GM12878 (cell line): ENCODE results near the gene FAM193B. TPM values are rescaled to one million over a fixed set of nuclear protein-coding genes. Genes with fewer than 3 reads are reported as not detected.

ENCODE experiments used
- ATAC-seq: fragments of 200-7000 bp; cut with Tn5 transposase; 3 replicates; pipeline ENCODE4 v1.9.1; 2020; ENCODE audit warnings: mild to moderate bottlenecking, moderate library complexity
- BruUV-seq: library from RNA; stranded (reverse); fragments of 400-500 nt; replicated peaks from 2 replicates; lab custom pipeline; 2021; lab: Mats Ljungman, UMichigan
- CTCF ChIA-PET: fragments of 300-600 bp; sonication (Branson Sonifier 250); formaldehyde crosslinking; extraction: SDS; loops from one replicate; lab custom pipeline; 2021; ENCODE audit warnings: inconsistent platforms; lab: Yijun Ruan, JAX
- POLR2A ChIA-PET: fragments of 350-600 bp; formaldehyde crosslinking; extraction: SDS; loops from one replicate; lab custom pipeline; 2021; ENCODE audit warnings: inconsistent platforms; lab: Charles Lee
- RAD21 ChIA-PET: fragments of 300-600 bp; sonication (Branson Sonifier 250); formaldehyde crosslinking; loops from one replicate; lab custom pipeline; 2023; ENCODE audit warnings: antibody characterized with exemption; ENCODE audit not compliant: unreplicated experiment; lab: Charles Lee
- SMC1A ChIA-PET: fragments of 300-600 bp; sonication (Branson Sonifier 250); formaldehyde crosslinking; loops from one replicate; lab custom pipeline; 2023; ENCODE audit not compliant: unreplicated experiment, uncharacterized antibody; lab: Charles Lee
- DNase-seq: peaks from one replicate; pipeline ENCODE4 v3.0.0-alpha.2; 2011; ENCODE audit warnings: low read depth, low spot score
- FAIRE-seq: peaks from 3 replicates; lab custom pipeline; 2011; peaks lifted over from hg19 to GRCh38; lab: Jason Lieb, UNC
- H2AFZ ChIP-seq: 2 replicates; pipeline ENCODE4 v1.6.0; 2011; ENCODE audit warnings: low read depth, low read length, control low read depth; ENCODE audit not compliant: control insufficient read depth
- H3K27ac ChIP-seq: 2 replicates; pipeline ENCODE4 v1.5.1; 2011; ENCODE audit warnings: control low read depth; ENCODE audit not compliant: control insufficient read depth, insufficient read depth
- H3K27me3 ChIP-seq, 2 experiments: replicated peaks in 1 of 2; 2 replicates each; pipeline versions ENCODE4 v1.6.0 to v1.6.1; 2011; ENCODE audit warnings: low read length in 1 of 2; ENCODE audit not compliant: control insufficient read depth in 2 of 2, insufficient read depth in 2 of 2
- H3K36me3 ChIP-seq, 2 experiments: 2 replicates each; pipeline ENCODE4 v1.5.1; 2011; ENCODE audit warnings: low read length in 1 of 2; ENCODE audit not compliant: control insufficient read depth in 2 of 2, insufficient read depth in 2 of 2
- H3K4me1 ChIP-seq: 2 replicates; pipeline ENCODE4 v1.6.1; 2011; ENCODE audit warnings: mild to moderate bottlenecking, low read length, moderate library complexity, mixed read lengths; ENCODE audit not compliant: control insufficient read depth, insufficient read depth
- H3K4me2 ChIP-seq: 2 replicates; pipeline ENCODE4 v1.6.0; 2011; ENCODE audit warnings: control low read depth; ENCODE audit not compliant: control insufficient read depth, insufficient read depth
- H3K4me3 ChIP-seq: fragments of 200-600 bp; sonication (generic); 2 replicates; pipeline ENCODE4 v1.5.1; 2016
- H3K79me2 ChIP-seq: 2 replicates; pipeline ENCODE4 v1.6.0; 2011; ENCODE audit warnings: low read length; ENCODE audit not compliant: control insufficient read depth, insufficient read depth
- H3K9ac ChIP-seq: 2 replicates; pipeline ENCODE4 v1.8.0; 2011; ENCODE audit warnings: low read length, control low read depth, mixed read lengths; ENCODE audit not compliant: control insufficient read depth, insufficient read depth
- H3K9me3 ChIP-seq: replicated peaks from 3 replicates; pipeline ENCODE4 v1.5.1; 2011; ENCODE audit warnings: mild to moderate bottlenecking, low read length; ENCODE audit not compliant: control insufficient read depth, insufficient read depth
- H4K20me1 ChIP-seq: 2 replicates; pipeline ENCODE4 v1.6.0; 2011; ENCODE audit not compliant: control insufficient read depth, insufficient read depth
- ATF7 ChIP-seq: fragments of 450-650 bp; IDR thresholded peaks from 2 replicates; pipeline ENCODE4 v1.6.1; 2016; ENCODE audit warnings: low read depth, mild to moderate bottlenecking
- BACH1 ChIP-seq: fragments of 450-650 bp; IDR thresholded peaks from 2 replicates; pipeline ENCODE4 v1.6.1; 2017; ENCODE audit warnings: mild to moderate bottlenecking, borderline replicate concordance
- EED ChIP-seq: sonication (generic); IDR thresholded peaks from 2 replicates; pipeline ENCODE4 v1.6.1; 2016; ENCODE audit warnings: antibody characterized with exemption, low read depth
- IRF4 ChIP-seq: IDR thresholded peaks from 2 replicates; pipeline ENCODE4 v1.6.1; 2011; ENCODE audit warnings: low read depth, low read length
- KLF5 ChIP-seq: fragments of 450-650 bp; IDR thresholded peaks from 2 replicates; pipeline ENCODE4 v1.6.1; 2014; ENCODE audit warnings: mild to moderate bottlenecking; ENCODE audit not compliant: partially characterized antibody
- LARP7 ChIP-seq: fragments of 450-650 bp; IDR thresholded peaks from 2 replicates; pipeline ENCODE4 v1.6.1; 2017; ENCODE audit warnings: mild to moderate bottlenecking
- SIN3A ChIP-seq: IDR thresholded peaks from 2 replicates; pipeline ENCODE4 v1.6.1; 2012; ENCODE audit warnings: low read depth, low read length, improper control_type of control experiment
- SMARCA5 ChIP-seq: fragments of 450-650 bp; IDR thresholded peaks from 2 replicates; pipeline ENCODE4 v1.6.1; 2017; ENCODE audit warnings: mild to moderate bottlenecking
- SMC3 ChIP-seq: IDR thresholded peaks from 2 replicates; pipeline ENCODE4 v1.6.1; 2011; ENCODE audit warnings: low read length, improper control_type of control experiment, borderline replicate concordance
- STAT1 ChIP-seq: fragments of 450-650 bp; conservative IDR thresholded peaks from 2 replicates; pipeline ENCODE4 v1.6.1; 2014; ENCODE audit warnings: antibody characterized with exemption, mild to moderate bottlenecking
- TAF1 ChIP-seq: IDR thresholded peaks from 2 replicates; pipeline ENCODE4 v1.6.1; 2011; ENCODE audit warnings: mild to moderate bottlenecking, low read depth, low read length, borderline replicate concordance
- TCF12 ChIP-seq: IDR thresholded peaks from 2 replicates; pipeline ENCODE4 v1.6.1; 2011; ENCODE audit warnings: low read depth, mild to moderate bottlenecking, low read length
- ZNF207 ChIP-seq: fragments of 450-650 bp; IDR thresholded peaks from 2 replicates; pipeline ENCODE4 v1.6.1; 2014; ENCODE audit warnings: antibody characterized with exemption, mild to moderate bottlenecking, borderline replicate concordance
- ZNF24 ChIP-seq: fragments of 450-650 bp; IDR thresholded peaks from 2 replicates; pipeline ENCODE4 v1.6.1; 2017; ENCODE audit warnings: antibody characterized with exemption, mild to moderate bottlenecking
- ZNF274 ChIP-seq: IDR thresholded peaks from one replicate; pipeline ENCODE4 v1.8.0; 2011; ENCODE audit not compliant: insufficient read length, insufficient read depth
- ZZZ3 ChIP-seq: IDR thresholded peaks from 2 replicates; pipeline ENCODE4 v1.6.1; 2011; ENCODE audit warnings: low read depth; ENCODE audit not compliant: control insufficient read depth, insufficient read length
- WGBS: methylation state at CpG from one replicate; pipeline ENCODE4 v1.1.6; 2016; ENCODE audit warnings: low lambda C conversion rate; ENCODE audit not compliant: insufficient replicate concordance, insufficient coverage; ENCODE audit errors: missing lambda C conversion rate; 5-methylcytosine and 5-hydroxymethylcytosine counted together
- in situ Hi-C: fragments of 300-500 bp; cut with MboI; formaldehyde crosslinking; loops from 9 replicates; pipeline ENCODE4 v1.14.3; 2018; ENCODE audit warnings: mixed read lengths
- intact Hi-C: fragments of 100-400 bp; cut with micrococcal nuclease; formaldehyde crosslinking; loops from one replicate; pipeline ENCODE4 v1.14.2; 2022; ENCODE audit not compliant: unreplicated experiment
- polyA plus RNA-seq, 11 experiments: library from polyadenylated mRNA; depleted of rRNA in 4 of 11; unstranded in 6 of 11; stranded (reverse) in 5 of 11; fragments of >200 nt; fragmentation: Nextera tagmentation in 4 of 11; fragmentation: Illumina TruSeq in 1 of 11; extraction: Ambion mirVana in 4 of 11; extraction: Trizol in 1 of 11; gene quantifications; 1 replicate in 1 of 11; 2 replicates in 10 of 11; pipeline versions ENCODE4 v1.2.1 to v1.2.3, GENCODE V29; 2011 to 2016; ENCODE audit warnings: inconsistent platforms in 2 of 11, missing spikeins in 2 of 11, low read depth in 1 of 11
- total RNA-seq, 4 experiments: library from RNA; depleted of rRNA in 3 of 4; stranded (reverse); fragments of >200 nt in 3 of 4; fragmentation: Illumina TruSeq in 1 of 4; extraction: Trizol in 1 of 4; gene quantifications; 2 replicates each; pipeline versions ENCODE4 v1.2.1 to v1.2.3, GENCODE V29; 2013 to 2021
- TF ChIP-seq, protein P1 (sequence below): fragments of 450-650 bp; IDR thresholded peaks from 2 replicates; pipeline ENCODE4 v1.6.1; 2017; ENCODE audit warnings: mild to moderate bottlenecking, moderate library complexity
- TF ChIP-seq, protein P2 (sequence below): fragments of 450-650 bp; IDR thresholded peaks from 2 replicates; pipeline ENCODE4 v1.6.1; 2017; ENCODE audit warnings: borderline replicate concordance

The FAM193B gene
- total and polyA plus RNA-seq, 10 of the 15 experiments (the other 5 are each of a cell fraction or from before 2014, with no cell fraction given): 3.3 to 47.0 (median 25.1) TPM

DNA sequence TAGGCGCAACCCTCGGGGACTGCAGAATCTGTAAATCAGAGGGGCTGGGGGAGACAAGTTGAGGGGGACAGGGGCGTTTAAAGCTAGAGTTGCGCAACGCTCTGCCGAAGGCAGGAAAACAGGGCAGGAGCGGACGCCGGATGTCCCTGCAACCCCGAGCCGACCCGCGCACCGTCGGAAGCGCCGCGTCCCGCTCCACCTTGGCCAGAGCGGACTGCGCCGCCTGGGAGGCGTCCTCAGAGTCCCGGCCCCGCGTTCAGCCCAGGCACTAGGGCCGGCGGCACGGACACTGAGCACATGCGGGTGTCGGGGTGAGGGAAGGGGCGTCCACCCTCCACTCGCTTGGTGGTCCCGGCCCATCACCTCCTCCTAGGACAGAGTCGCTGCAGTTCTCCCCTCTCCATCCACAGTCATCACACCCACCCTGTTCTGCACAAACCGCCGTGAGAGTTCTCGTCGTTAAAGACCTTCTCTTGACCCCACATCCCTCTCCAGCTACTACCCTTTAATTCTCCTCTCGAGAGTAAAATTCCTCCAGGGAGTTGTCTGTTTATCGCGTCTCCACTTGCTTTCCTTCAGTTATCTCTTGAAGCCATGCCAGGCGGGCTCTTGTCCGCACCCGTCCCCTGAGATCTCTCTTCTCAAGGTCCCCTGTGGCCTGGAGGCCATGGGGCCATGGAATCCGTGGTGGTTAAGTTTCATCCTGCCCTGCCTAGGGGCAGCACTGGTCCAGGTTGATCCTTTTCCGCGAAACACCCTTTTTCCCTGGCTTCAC, 56.2 kb downstream of the FAM193B start:
- H3K4me1 ChIP-seq: peaks cover 49% of the 10 kb centered on the region
- DNase-seq: no peak
- no peak overlapping the region for H3K27ac ChIP-seq
- TF ChIP-seq BACH1 (no peak; the same call in 1 of the 2 replicates), STAT1 (no peak), SMARCA5 (0 out of 2 replicates have a peak, but pooled peaks have one; percentile 19), SIN3A (no peak), ZZZ3 (no peak), SMC3 (no peak), ATF7 (no peak), ZNF24 (no peak), ZNF207 (no peak), IRF4 (no peak), KLF5 (no peak), EED (no peak), LARP7 (peak; percentile 69), TAF1 (no peak), ZNF274 (no peak), TCF12 (no peak)
- TF ChIP-seq, protein P1, sequence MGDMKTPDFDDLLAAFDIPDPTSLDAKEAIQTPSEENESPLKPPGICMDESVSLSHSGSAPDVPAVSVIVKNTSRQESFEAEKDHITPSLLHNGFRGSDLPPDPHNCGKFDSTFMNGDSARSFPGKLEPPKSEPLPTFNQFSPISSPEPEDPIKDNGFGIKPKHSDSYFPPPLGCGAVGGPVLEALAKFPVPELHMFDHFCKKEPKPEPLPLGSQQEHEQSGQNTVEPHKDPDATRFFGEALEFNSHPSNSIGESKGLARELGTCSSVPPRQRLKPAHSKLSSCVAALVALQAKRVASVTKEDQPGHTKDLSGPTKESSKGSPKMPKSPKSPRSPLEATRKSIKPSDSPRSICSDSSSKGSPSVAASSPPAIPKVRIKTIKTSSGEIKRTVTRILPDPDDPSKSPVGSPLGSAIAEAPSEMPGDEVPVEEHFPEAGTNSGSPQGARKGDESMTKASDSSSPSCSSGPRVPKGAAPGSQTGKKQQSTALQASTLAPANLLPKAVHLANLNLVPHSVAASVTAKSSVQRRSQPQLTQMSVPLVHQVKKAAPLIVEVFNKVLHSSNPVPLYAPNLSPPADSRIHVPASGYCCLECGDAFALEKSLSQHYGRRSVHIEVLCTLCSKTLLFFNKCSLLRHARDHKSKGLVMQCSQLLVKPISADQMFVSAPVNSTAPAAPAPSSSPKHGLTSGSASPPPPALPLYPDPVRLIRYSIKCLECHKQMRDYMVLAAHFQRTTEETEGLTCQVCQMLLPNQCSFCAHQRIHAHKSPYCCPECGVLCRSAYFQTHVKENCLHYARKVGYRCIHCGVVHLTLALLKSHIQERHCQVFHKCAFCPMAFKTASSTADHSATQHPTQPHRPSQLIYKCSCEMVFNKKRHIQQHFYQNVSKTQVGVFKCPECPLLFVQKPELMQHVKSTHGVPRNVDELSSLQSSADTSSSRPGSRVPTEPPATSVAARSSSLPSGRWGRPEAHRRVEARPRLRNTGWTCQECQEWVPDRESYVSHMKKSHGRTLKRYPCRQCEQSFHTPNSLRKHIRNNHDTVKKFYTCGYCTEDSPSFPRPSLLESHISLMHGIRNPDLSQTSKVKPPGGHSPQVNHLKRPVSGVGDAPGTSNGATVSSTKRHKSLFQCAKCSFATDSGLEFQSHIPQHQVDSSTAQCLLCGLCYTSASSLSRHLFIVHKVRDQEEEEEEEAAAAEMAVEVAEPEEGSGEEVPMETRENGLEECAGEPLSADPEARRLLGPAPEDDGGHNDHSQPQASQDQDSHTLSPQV: no peak
- TF ChIP-seq, protein P2, sequence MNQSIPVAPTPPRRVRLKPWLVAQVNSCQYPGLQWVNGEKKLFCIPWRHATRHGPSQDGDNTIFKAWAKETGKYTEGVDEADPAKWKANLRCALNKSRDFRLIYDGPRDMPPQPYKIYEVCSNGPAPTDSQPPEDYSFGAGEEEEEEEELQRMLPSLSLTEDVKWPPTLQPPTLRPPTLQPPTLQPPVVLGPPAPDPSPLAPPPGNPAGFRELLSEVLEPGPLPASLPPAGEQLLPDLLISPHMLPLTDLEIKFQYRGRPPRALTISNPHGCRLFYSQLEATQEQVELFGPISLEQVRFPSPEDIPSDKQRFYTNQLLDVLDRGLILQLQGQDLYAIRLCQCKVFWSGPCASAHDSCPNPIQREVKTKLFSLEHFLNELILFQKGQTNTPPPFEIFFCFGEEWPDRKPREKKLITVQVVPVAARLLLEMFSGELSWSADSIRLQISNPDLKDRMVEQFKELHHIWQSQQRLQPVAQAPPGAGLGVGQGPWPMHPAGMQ: no peak

More for the DNA sequence above, 56.2 kb downstream of the FAM193B start:
- no TSS peak for BruUV-seq
- 15% methylated on average over 46 of the region's 48 CpGs for WGBS
- H2AFZ ChIP-seq: peak overlapping the region; percentile 76
- intact Hi-C loops: no loop called here
- FAIRE-seq (no peak), ATAC-seq (peak; percentile 7)
- H3K79me2 ChIP-seq: peaks cover 6% of the 10 kb centered on the region
- peaks cover 0 to 4% of the 10 kb centered on the region in 2 experiments; a peak in 2 of 4 replicates for H3K36me3 ChIP-seq
- H3K27me3 ChIP-seq: no peaks in the 10 kb centered on the region; a peak in 1 of 4 replicates
- H3K4me3 ChIP-seq: peak overlapping the region; percentile 55; the same call in 1 of the 2 replicates
- SMC1A ChIA-PET: interaction anchor here (1.0 to 2.2 kb wide), 9 partner anchors 10 to 963 kb away, joined by 3 to 10 read pairs (median 4); no protein-coding TSS in a partner anchor
- H3K4me2 ChIP-seq: peak overlapping the region; percentile 64
- in situ Hi-C loops: no loop called here
- no peaks in the 10 kb centered on the region for H4K20me1 ChIP-seq
- CTCF ChIA-PET: interaction anchor here (1.0 to 4.9 kb wide), 13 partner anchors 9 to 188 kb away, joined by 3 to 24 read pairs (median 5); partner anchors contain the start of genes DOK3 and F12
- no peaks in the 10 kb centered on the region for H3K9me3 ChIP-seq
- H3K9ac ChIP-seq: no peak overlapping the region; the same call in 1 of the 2 replicates
- POLR2A ChIA-PET: interaction anchor here (0.5 to 4.2 kb wide), 11 partner anchors 10 to 346 kb away, joined by 3 to 19 read pairs (median 4); partner anchors contain the start of genes DOK3 and GRK6
- RAD21 ChIA-PET: interaction anchor here (0.9 to 1.8 kb wide), 7 partner anchors 10 to 109 kb away, joined by 3 to 17 read pairs (median 6); no protein-coding TSS in a partner anchor
